CD14-positive monocyte (primary cell): ENCODE measurements around the gene HLA-F. TPM values are rescaled to one million over a fixed set of nuclear protein-coding genes. Genes with fewer than 3 reads are reported as not detected.
A peak's percentile ranks its signal among the peaks of the same experiment; 100 is the strongest.

Source experiments
- DNase-seq, 3 donors: peaks; one replicate each; pipeline ENCODE4 v3.0.0-alpha.2; 2011 to 2022
- H2AFZ ChIP-seq: 2 replicates; pipeline ENCODE4 v1.6.0; 2012; ENCODE audit warnings: mild to moderate bottlenecking, low read depth, low read length, inconsistent platforms; ENCODE audit not compliant: insufficient read depth, poor library complexity, severe bottlenecking
- H3K27ac ChIP-seq, 2 donors: 1 replicate in 1 of 2; 2 replicates in 1 of 2; pipeline ENCODE4 v1.5.1; 2012 to 2013; ENCODE audit warnings: low read length in 2 of 2, control low read depth in 1 of 2, inconsistent platforms in 1 of 2, low read depth in 1 of 2, mild to moderate bottlenecking in 1 of 2
- H3K27me3 ChIP-seq, 2 donors: one replicate each; pipeline versions ENCODE4 v1.6.0 to v1.6.1; 2011 to 2013; ENCODE audit warnings: low read length in 2 of 2; ENCODE audit not compliant: control insufficient read depth in 2 of 2, insufficient read depth in 2 of 2
- H3K36me3 ChIP-seq, 2 donors: replicated peaks in 1 of 2; 1 replicate in 1 of 2; 2 replicates in 1 of 2; pipeline versions ENCODE4 v1.5.1 to v1.6.1; 2012 to 2013; ENCODE audit warnings: low read length in 2 of 2, control low read depth in 1 of 2, inconsistent platforms in 1 of 2, mild to moderate bottlenecking in 1 of 2; ENCODE audit not compliant: insufficient read depth in 2 of 2, control insufficient read depth in 1 of 2
- H3K4me1 ChIP-seq, 2 donors: 1 replicate in 1 of 2; 2 replicates in 1 of 2; pipeline versions ENCODE4 v1.5.1 to v1.6.1; 2012 to 2013; ENCODE audit warnings: low read length in 2 of 2, control low read depth in 1 of 2, inconsistent platforms in 1 of 2, mild to moderate bottlenecking in 1 of 2, moderate library complexity in 1 of 2; ENCODE audit not compliant: insufficient read depth in 2 of 2, control insufficient read depth in 1 of 2
- H3K4me2 ChIP-seq: replicated peaks from 2 replicates; pipeline ENCODE3; 2012; ENCODE audit warnings: low read length, moderate library complexity, mild to moderate bottlenecking; ENCODE audit not compliant: poor library complexity, severe bottlenecking; ENCODE audit errors: extremely low read depth
- H3K4me3 ChIP-seq, 3 experiments: fragments of 200-600 bp in 1 of 3; sonication (generic) in 1 of 3; replicated peaks in 1 of 3; 1 replicate in 2 of 3; 2 replicates in 1 of 3; pipeline ENCODE4 v1.5.1; 2011 to 2013; ENCODE audit warnings: low read length in 3 of 3, mild to moderate bottlenecking in 3 of 3, control low read depth in 2 of 3, low read depth in 2 of 3, inconsistent platforms in 1 of 3, moderate library complexity in 1 of 3
- H3K79me2 ChIP-seq: 2 replicates; pipeline ENCODE4 v1.6.0; 2012; ENCODE audit warnings: mild to moderate bottlenecking, control low read depth, inconsistent platforms, low read length, moderate library complexity; ENCODE audit not compliant: insufficient read depth
- H3K9ac ChIP-seq: 2 replicates; pipeline ENCODE4 v1.6.0; 2017; ENCODE audit warnings: low read length, mild to moderate bottlenecking; ENCODE audit not compliant: insufficient read depth, poor library complexity, severe bottlenecking
- H3K9me3 ChIP-seq, 2 donors: replicated peaks in 1 of 2; 1 replicate in 1 of 2; 2 replicates in 1 of 2; pipeline versions ENCODE4 v1.5.1 to v1.6.1; 2012 to 2013; ENCODE audit warnings: low read length in 2 of 2, control low read depth in 1 of 2; ENCODE audit not compliant: control insufficient read depth in 1 of 2, insufficient read depth in 1 of 2
- H4K20me1 ChIP-seq: 2 replicates; pipeline ENCODE4 v1.6.0; 2012; ENCODE audit warnings: mild to moderate bottlenecking, low read length, control low read depth, moderate library complexity; ENCODE audit not compliant: insufficient read depth
- H3K27ac Mint-ChIP-seq, 7 donors: one replicate each; pipeline ENCODE4 v1.8.0; 2020; ENCODE audit warnings: mild to moderate bottlenecking in 7 of 7, mixed read lengths in 7 of 7, moderate library complexity in 6 of 7, inconsistent platforms in 2 of 7
- H3K27me3 Mint-ChIP-seq, 3 donors: one replicate each; pipeline ENCODE4 v1.8.0; 2021 to 2022; ENCODE audit warnings: low read depth in 3 of 3, mild to moderate bottlenecking in 3 of 3, mixed read lengths in 3 of 3, moderate library complexity in 3 of 3, inconsistent platforms in 1 of 3
- H3K36me3 Mint-ChIP-seq, 2 donors: one replicate each; pipeline ENCODE4 v1.8.0; 2020; ENCODE audit warnings: mixed read lengths in 2 of 2, inconsistent platforms in 1 of 2, mild to moderate bottlenecking in 1 of 2
- H3K4me1 Mint-ChIP-seq: one replicate; pipeline ENCODE4 v1.8.0; 2020; ENCODE audit warnings: mild to moderate bottlenecking, mixed read lengths
- H3K4me3 Mint-ChIP-seq, 2 donors: one replicate each; pipeline ENCODE4 v1.8.0; 2020; ENCODE audit warnings: mild to moderate bottlenecking in 2 of 2, mixed read lengths in 2 of 2, moderate library complexity in 1 of 2
- H3K9me3 Mint-ChIP-seq, 7 donors: one replicate each; pipeline ENCODE4 v1.8.0; 2020 to 2022; ENCODE audit warnings: mixed read lengths in 7 of 7, mild to moderate bottlenecking in 6 of 7, moderate library complexity in 6 of 7, inconsistent platforms in 2 of 7
- CTCF ChIP-seq: fragments of 200-600 bp; IDR thresholded peaks from one replicate; pipeline ENCODE4 v1.8.0; 2022; ENCODE audit warnings: antibody characterized with exemption, mild to moderate bottlenecking
- WGBS: methylation state at CpG from one replicate; pipeline ENCODE4 v1.1.5; 2013; ENCODE audit warnings: missing lambda C conversion rate; ENCODE audit not compliant: insufficient coverage; 5-methylcytosine and 5-hydroxymethylcytosine counted together
- intact Hi-C, 2 donors: fragments of 100-400 bp; cut with micrococcal nuclease; formaldehyde crosslinking; loops; one replicate each; pipeline versions ENCODE4 v1.15.0 to v1.15.1; 2023
- polyA plus RNA-seq, 3 donors: library from polyadenylated mRNA; depleted of rRNA in 1 of 3; unstranded in 2 of 3; stranded (reverse) in 1 of 3; fragments of 300-500 nt in 2 of 3; fragments of >200 nt in 1 of 3; fragmentation: Illumina TruSeq in 2 of 3; gene quantifications; 1 replicate in 2 of 3; 2 replicates in 1 of 3; pipeline ENCODE4 v1.2.3, GENCODE V29; 2012 to 2021

Gene HLA-F
- polyA plus RNA-seq, 3 donors, result 283 to 816 (median 394) TPM

DNA sequence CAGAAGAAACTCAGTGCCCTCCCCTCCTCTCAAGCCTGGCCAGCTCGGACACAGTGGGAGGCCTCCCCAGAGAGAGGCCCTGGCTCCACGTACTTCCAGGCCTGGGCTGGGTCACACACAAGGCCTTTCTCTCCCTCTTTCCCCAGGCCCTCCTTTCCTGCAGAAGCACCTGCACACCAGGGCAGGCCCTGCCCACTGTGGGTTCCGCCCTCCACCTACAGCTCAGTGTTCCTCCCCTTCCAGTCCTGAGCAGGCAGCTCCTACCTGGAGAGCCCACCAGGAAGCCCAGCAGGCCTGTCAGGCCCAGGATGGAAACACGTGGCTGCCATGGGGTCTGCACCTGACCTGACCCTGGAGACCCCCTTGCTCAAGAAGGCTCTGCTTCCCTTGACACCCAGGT lies 18.9 kb downstream of the HLA-F start:
- H3K27ac ChIP-seq, result no peak overlapping the region
- Mint-ChIP-seq H3K9me3 (no peaks in the 10 kb centered on the region), H3K27ac (peak overlapping the region in 1 of 7 donors; percentile 28), H3K27me3 (peaks cover 0 to 7% (median 1%) of the 10 kb centered on the region in 3 donors), H3K4me3 (no peak overlapping the region), H3K4me1 (peaks cover 13% of the 10 kb centered on the region), H3K36me3 (peaks cover 0 to 26% of the 10 kb centered on the region in 2 donors)
- H2AFZ ChIP-seq, result no peak overlapping the region
- no peak overlapping the region for H3K9ac ChIP-seq
- no peak for DNase-seq
- no peak overlapping the region for H3K4me3 ChIP-seq
- H3K27me3 ChIP-seq, result no peaks in the 10 kb centered on the region
- WGBS, result 83% methylated on average over 4 of the region's 4 CpGs
- H4K20me1 ChIP-seq, result no peaks in the 10 kb centered on the region
- no peaks in the 10 kb centered on the region for H3K79me2 ChIP-seq
- no peak for TF ChIP-seq CTCF
- intact Hi-C loops, result no loop called here
- no peaks in the 10 kb centered on the region for H3K4me1 ChIP-seq
- no peaks in the 10 kb centered on the region for H3K9me3 ChIP-seq
- H3K36me3 ChIP-seq, result peaks cover 0 to 12% of the 10 kb centered on the region in 2 donors
- H3K4me2 ChIP-seq, result no peak overlapping the region

DNA sequence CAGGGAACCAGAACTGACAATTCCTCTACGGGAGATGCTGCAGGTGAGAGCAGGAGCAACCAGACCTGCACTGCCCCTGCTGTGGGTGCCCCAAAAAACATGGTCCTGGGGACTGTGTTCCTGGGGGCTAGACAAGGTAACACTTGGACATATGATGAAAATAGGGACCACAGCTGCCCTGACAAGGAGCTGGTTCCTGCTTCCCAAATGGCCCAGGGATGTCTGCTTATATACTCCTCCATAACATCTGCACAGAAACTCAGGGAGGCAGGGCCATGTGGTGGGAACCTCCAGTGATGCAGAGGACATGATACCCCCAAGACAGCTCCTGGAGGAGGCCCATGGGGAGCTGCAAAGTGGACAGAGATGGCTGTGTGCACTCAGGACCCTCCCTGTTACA lies 19.8 kb downstream of the HLA-F start:
- 50% methylated on average over 1 of the region's 1 CpG for WGBS
- no peak for TF ChIP-seq CTCF
- H3K4me1 Mint-ChIP-seq, result peaks cover 17% of the 10 kb centered on the region
- no peaks in the 10 kb centered on the region for H3K79me2 ChIP-seq
- peaks cover 4 to 5% of the 10 kb centered on the region in 2 donors for H3K4me1 ChIP-seq
- no peak overlapping the region for H3K27ac ChIP-seq
- peaks cover 0 to 12% of the 10 kb centered on the region in 2 donors for H3K36me3 ChIP-seq
- no peak overlapping the region for H3K4me3 ChIP-seq
- H3K27me3 Mint-ChIP-seq, result peaks cover 4 to 15% (median 8%) of the 10 kb centered on the region in 3 donors
- no peak overlapping the region for H3K9ac ChIP-seq
- H3K27me3 ChIP-seq, result peaks cover 0 to 6% of the 10 kb centered on the region in 2 donors
- H3K9me3 ChIP-seq, result no peaks in the 10 kb centered on the region
- peaks cover 0 to 25% of the 10 kb centered on the region in 2 donors for H3K36me3 Mint-ChIP-seq
- no peak for DNase-seq
- no peak overlapping the region for H3K4me2 ChIP-seq
- no peak overlapping the region for H2AFZ ChIP-seq
- no peak overlapping the region for H3K27ac Mint-ChIP-seq
- H3K4me3 Mint-ChIP-seq, result no peak overlapping the region
- peaks cover 4% of the 10 kb centered on the region for H4K20me1 ChIP-seq
- intact Hi-C loops, result no loop called here
- peaks cover 0 to 3% (median 0%) of the 10 kb centered on the region in 7 donors for H3K9me3 Mint-ChIP-seq
